BLaER1 treated with 17β-estradiol and CSF1 and Interleukin-3, amounts not matched to agents 10 nM and 100 nM (cell line): Measurements from ENCODE around the gene UGT2B10.
"Not testable (repeated sequence)": the region's sequence is repeated elsewhere in the genome, so short reads cannot be mapped to it uniquely, and the experiment has no call there.

Source experiments
- H3K27ac ChIP-seq, 11 experiments: shearing (Covaris generic); formaldehyde crosslinking; 2 replicates each; pipeline ENCODE4 v1.8.1; 2022
- H3K27me3 ChIP-seq, 11 experiments: shearing (Covaris generic); formaldehyde crosslinking; 2 replicates each; pipeline ENCODE4 v1.8.1; 2022
- H3K36me3 ChIP-seq, 11 experiments: shearing (Covaris generic); formaldehyde crosslinking; 2 replicates each; pipeline ENCODE4 v1.8.1; 2022
- H3K4me1 ChIP-seq, 10 experiments: shearing (Covaris generic); formaldehyde crosslinking; 2 replicates each; pipeline ENCODE4 v1.8.1; 2022
- H3K4me2 ChIP-seq, 11 experiments: shearing (Covaris generic); formaldehyde crosslinking; 2 replicates each; pipeline ENCODE4 v1.8.1; 2022
- H3K4me3 ChIP-seq, 10 experiments: shearing (Covaris generic); formaldehyde crosslinking; 2 replicates each; pipeline ENCODE4 v1.8.1; 2022
- H3K9ac ChIP-seq, 11 experiments: shearing (Covaris generic); formaldehyde crosslinking; 2 replicates each; pipeline ENCODE4 v1.8.1; 2022
- H3K9me3 ChIP-seq, 11 experiments: shearing (Covaris generic); formaldehyde crosslinking; replicated peaks in 1 of 11; 2 replicates each; pipeline ENCODE4 v1.8.1; 2022
- H4K20me1 ChIP-seq, 11 experiments: shearing (Covaris generic); formaldehyde crosslinking; 2 replicates each; pipeline ENCODE4 v1.8.1; 2022
- Cebpa-rat ChIP-seq, 11 experiments: shearing (Covaris generic); IDR thresholded peaks; 2 replicates each; pipeline ENCODE4 v1.8.1; 2022

Gene UGT2B10

GRCh38 chr4:68817386-68817785, 1.6 kb downstream of the UGT2B10 start:
- H3K9ac ChIP-seq = no peak overlapping the region
- no peak overlapping the region for H3K27ac ChIP-seq
- no peaks in the 10 kb centered on the region for H3K9me3 ChIP-seq
- no peaks in the 10 kb centered on the region for H3K4me1 ChIP-seq
- H4K20me1 ChIP-seq = no peaks in the 10 kb centered on the region
- no peaks in the 10 kb centered on the region for H3K27me3 ChIP-seq
- no peak for TF ChIP-seq Cebpa-rat (IDR thresholded peaks at IDR 0.05)
- no peak overlapping the region for H3K4me3 ChIP-seq
- no peak overlapping the region for H3K4me2 ChIP-seq
- H3K36me3 ChIP-seq = no peaks in the 10 kb centered on the region

- H3K4me2 ChIP-seq, H3K27ac ChIP-seq, H3K9me3 ChIP-seq, H4K20me1 ChIP-seq, H3K4me1 ChIP-seq, H3K4me3 ChIP-seq, H3K36me3 ChIP-seq, H3K27me3 ChIP-seq, H3K9ac ChIP-seq: not testable (repeated sequence)
Observed at GRCh38 chr4:68818030-68818462, 2.3 kb downstream of the UGT2B10 start.

GRCh38 chr4:68831642-68832041, 15.8 kb downstream of the UGT2B10 start:
- H3K9ac ChIP-seq = no peak overlapping the region
- H3K27me3 ChIP-seq = no peaks in the 10 kb centered on the region
- no peak overlapping the region for H3K4me2 ChIP-seq
- no peaks in the 10 kb centered on the region for H3K9me3 ChIP-seq
- H4K20me1 ChIP-seq = no peaks in the 10 kb centered on the region
- no peaks in the 10 kb centered on the region for H3K36me3 ChIP-seq
- no peak overlapping the region for H3K4me3 ChIP-seq
- H3K4me1 ChIP-seq = no peaks in the 10 kb centered on the region
- no peak overlapping the region for H3K27ac ChIP-seq
- no peak for TF ChIP-seq Cebpa-rat (IDR thresholded peaks at IDR 0.05)

- Histone ChIP-seq H3K4me2 (no peak overlapping the region), H3K4me1 (no peaks in the 10 kb centered on the region), H3K4me3 (no peak overlapping the region), H3K27me3 (no peaks in the 10 kb centered on the region), H3K27ac (no peak overlapping the region), H4K20me1 (no peaks in the 10 kb centered on the region), H3K36me3 (no peaks in the 10 kb centered on the region), H3K9ac (no peak overlapping the region), H3K9me3 (peaks cover 4 to 15% (median 8%) of the 10 kb centered on the region in 11 experiments; a peak in 21 of 22 replicates)
- TF ChIP-seq Cebpa-rat (IDR thresholded peaks at IDR 0.05) = no peak
Observed at GRCh38 chr4:68850293-68850692, 34.5 kb downstream of the UGT2B10 start.

- H4K20me1 ChIP-seq = no peaks in the 10 kb centered on the region
- H3K27me3 ChIP-seq = no peaks in the 10 kb centered on the region
- H3K9ac ChIP-seq = no peak overlapping the region
- peaks cover 0 to 9% (median 0%) of the 10 kb centered on the region in 11 experiments; a peak in 4 of 22 replicates for H3K9me3 ChIP-seq
- no peak for TF ChIP-seq Cebpa-rat (IDR thresholded peaks at IDR 0.05)
- H3K4me2 ChIP-seq = no peak overlapping the region
- no peak overlapping the region for H3K4me3 ChIP-seq
- no peaks in the 10 kb centered on the region for H3K36me3 ChIP-seq
- H3K27ac ChIP-seq = no peak overlapping the region
- no peaks in the 10 kb centered on the region for H3K4me1 ChIP-seq
Observed at GRCh38 chr4:68855771-68856170, 40.0 kb downstream of the UGT2B10 start.

- Histone ChIP-seq H3K27me3 (no peaks in the 10 kb centered on the region), H3K4me1 (no peaks in the 10 kb centered on the region), H4K20me1 (no peaks in the 10 kb centered on the region), H3K9me3 (peaks cover 0 to 9% (median 0%) of the 10 kb centered on the region in 11 experiments; a peak in 4 of 22 replicates), H3K27ac (no peak overlapping the region), H3K9ac (no peak overlapping the region), H3K36me3 (no peaks in the 10 kb centered on the region), H3K4me2 (no peak overlapping the region), H3K4me3 (no peak overlapping the region)
- TF ChIP-seq Cebpa-rat (IDR thresholded peaks at IDR 0.05) = no peak
Observed at GRCh38 chr4:68858039-68858438, 42.2 kb downstream of the UGT2B10 start.

GRCh38 chr4:68859655-68860054, 43.9 kb downstream of the UGT2B10 start:
- Histone ChIP-seq H3K36me3 (no peaks in the 10 kb centered on the region), H4K20me1 (no peaks in the 10 kb centered on the region), H3K9ac (no peak overlapping the region), H3K27ac (no peak overlapping the region), H3K4me3 (no peak overlapping the region), H3K4me1 (no peaks in the 10 kb centered on the region), H3K27me3 (no peaks in the 10 kb centered on the region), H3K9me3 (peaks cover 0 to 9% (median 0%) of the 10 kb centered on the region in 11 experiments; a peak in 4 of 22 replicates), H3K4me2 (no peak overlapping the region)
- TF ChIP-seq Cebpa-rat (IDR thresholded peaks at IDR 0.05) = no peak

GRCh38 chr4:68861057-68861456, 45.3 kb downstream of the UGT2B10 start:
- TF ChIP-seq Cebpa-rat (IDR thresholded peaks at IDR 0.05) = no peak
- Histone ChIP-seq H3K4me1 (no peaks in the 10 kb centered on the region), H3K4me2 (no peak overlapping the region), H3K27ac (no peak overlapping the region), H3K36me3 (no peaks in the 10 kb centered on the region), H3K9me3 (peaks cover 0 to 9% (median 0%) of the 10 kb centered on the region in 11 experiments; a peak in 4 of 22 replicates), H3K9ac (no peak overlapping the region), H3K27me3 (no peaks in the 10 kb centered on the region), H3K4me3 (no peak overlapping the region), H4K20me1 (no peaks in the 10 kb centered on the region)

GRCh38 chr4:68864438-68865187, 48.8 kb downstream of the UGT2B10 start:
- no peak overlapping the region for H3K9ac ChIP-seq
- H3K36me3 ChIP-seq = no peaks in the 10 kb centered on the region
- no peak for TF ChIP-seq Cebpa-rat (IDR thresholded peaks at IDR 0.05)
- H3K4me3 ChIP-seq = no peak overlapping the region
- no peaks in the 10 kb centered on the region for H3K4me1 ChIP-seq
- H4K20me1 ChIP-seq = no peaks in the 10 kb centered on the region
- H3K4me2 ChIP-seq = no peak overlapping the region
- no peak overlapping the region for H3K27ac ChIP-seq
- H3K27me3 ChIP-seq = no peaks in the 10 kb centered on the region
- no peaks in the 10 kb centered on the region for H3K9me3 ChIP-seq

GRCh38 chr4:68865188-68865638, 49.4 kb downstream of the UGT2B10 start:
- no peaks in the 10 kb centered on the region for H3K36me3 ChIP-seq
- no peak overlapping the region for H3K4me3 ChIP-seq
- H3K27me3 ChIP-seq = no peaks in the 10 kb centered on the region
- no peaks in the 10 kb centered on the region for H3K4me1 ChIP-seq
- H4K20me1 ChIP-seq = no peaks in the 10 kb centered on the region
- TF ChIP-seq Cebpa-rat (IDR thresholded peaks at IDR 0.05) = no peak
- H3K27ac ChIP-seq = no peak overlapping the region
- no peak overlapping the region for H3K9ac ChIP-seq
- H3K4me2 ChIP-seq = no peak overlapping the region
- H3K9me3 ChIP-seq = no peaks in the 10 kb centered on the region
